K562 (cell line): ENCODE data around the gene ARHGEF4.

Experiments
- CBFA2T2 ChIP-seq: fragments of 450-650 bp; conservative IDR thresholded peaks from 2 replicates; pipeline ENCODE4 v1.6.1; 2017; ENCODE audit warnings: mild to moderate bottlenecking
- ZBTB17 ChIP-seq: fragments of 450-650 bp; formaldehyde crosslinking; IDR thresholded peaks from 2 replicates; pipeline ENCODE4 v1.4.0; 2020; ENCODE audit warnings: mild to moderate bottlenecking
- ZNF263 ChIP-seq: sonication (generic); formaldehyde crosslinking; IDR thresholded peaks from 2 replicates; pipeline ENCODE4 v1.8.0; 2022; ENCODE audit warnings: mild to moderate bottlenecking, missing genetic modification reagents, borderline replicate concordance
- ZNF274 ChIP-seq: IDR thresholded peaks from 2 replicates; pipeline ENCODE4 v1.6.1; 2011; ENCODE audit warnings: low read depth, mild to moderate bottlenecking, low read length, moderate library complexity, borderline replicate concordance
- TF ChIP-seq, protein P1 (sequence below), 2 experiments: fragments of 250-450 bp in 1 of 2; fragments of 450-650 bp in 1 of 2; sonication (Bioruptor Pico) in 1 of 2; IDR thresholded peaks; 2 replicates each; pipeline versions ENCODE4 v1.6.1 to v1.8.0; 2016 to 2021; ENCODE audit warnings: mild to moderate bottlenecking in 2 of 2, moderate library complexity in 2 of 2, missing compliant biosample characterization in 1 of 2, missing genetic modification characterization in 1 of 2
- TF ChIP-seq, protein P2 (sequence below), 3 experiments: fragments of 200-800 bp in 1 of 3; fragments of 250-450 bp in 1 of 3; fragments of 450-650 bp in 1 of 3; sonication (Bioruptor Pico) in 1 of 3; sonication (Bioruptor generic) in 1 of 3; formaldehyde crosslinking in 1 of 3; IDR thresholded peaks; 2 replicates each; pipeline versions ENCODE4 v1.6.1 to v1.8.0; 2016 to 2022; ENCODE audit warnings: mild to moderate bottlenecking in 2 of 3, missing genetic modification characterization in 2 of 3, missing compliant biosample characterization in 1 of 3, moderate library complexity in 1 of 3
- TF ChIP-seq, protein P3 (sequence below): fragments of 450-650 bp; IDR thresholded peaks from 2 replicates; pipeline ENCODE4 v1.6.1; 2016; ENCODE audit warnings: borderline replicate concordance
- TF ChIP-seq, protein P4 (sequence below), 2 experiments: fragments of 200-800 bp in 1 of 2; sonication (Bioruptor generic) in 1 of 2; sonication (generic) in 1 of 2; formaldehyde crosslinking in 1 of 2; IDR thresholded peaks in 1 of 2; conservative IDR thresholded peaks in 1 of 2; 2 replicates each; pipeline versions ENCODE4 v1.5.0 to v1.6.1; 2016 to 2020; ENCODE audit warnings: missing compliant biosample characterization in 1 of 2, missing genetic modification characterization in 1 of 2, missing genetic modification reagents in 1 of 2

DNA sequence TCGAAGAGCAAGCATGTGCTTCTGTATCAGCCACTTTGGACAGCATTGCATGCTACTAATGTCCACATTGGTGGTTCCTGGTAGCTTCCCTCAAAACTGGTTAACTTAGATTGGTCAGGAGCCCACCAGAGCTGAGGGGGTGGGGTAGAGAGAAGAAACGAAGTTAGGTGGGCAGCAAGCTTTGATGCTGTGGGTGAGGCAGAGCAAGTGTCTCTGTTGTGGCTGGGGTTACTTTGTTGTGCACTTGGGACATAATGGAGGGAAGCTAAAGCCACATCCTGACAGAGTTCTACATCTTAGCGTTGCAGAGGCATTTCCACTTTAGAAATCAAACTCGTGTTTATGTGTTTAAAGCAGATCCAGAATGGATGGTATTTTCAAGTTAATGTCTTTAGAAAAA is 173.9 kb downstream of the ARHGEF4 start:
- TF ChIP-seq ZNF274 (no peak), CBFA2T2 (no peak), ZNF263 (CRISPR knock-in tag) (no peak), ZBTB17 (CRISPR knock-in tag) (no peak)
- TF ChIP-seq, protein P1, sequence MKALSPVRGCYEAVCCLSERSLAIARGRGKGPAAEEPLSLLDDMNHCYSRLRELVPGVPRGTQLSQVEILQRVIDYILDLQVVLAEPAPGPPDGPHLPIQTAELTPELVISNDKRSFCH (CRISPR knock-in tag; IDR thresholded peaks at IDR 0.05) = no peak
- TF ChIP-seq, protein P1 (tag; IDR thresholded peaks at IDR 0.05) = no peak
- TF ChIP-seq, protein P2, sequence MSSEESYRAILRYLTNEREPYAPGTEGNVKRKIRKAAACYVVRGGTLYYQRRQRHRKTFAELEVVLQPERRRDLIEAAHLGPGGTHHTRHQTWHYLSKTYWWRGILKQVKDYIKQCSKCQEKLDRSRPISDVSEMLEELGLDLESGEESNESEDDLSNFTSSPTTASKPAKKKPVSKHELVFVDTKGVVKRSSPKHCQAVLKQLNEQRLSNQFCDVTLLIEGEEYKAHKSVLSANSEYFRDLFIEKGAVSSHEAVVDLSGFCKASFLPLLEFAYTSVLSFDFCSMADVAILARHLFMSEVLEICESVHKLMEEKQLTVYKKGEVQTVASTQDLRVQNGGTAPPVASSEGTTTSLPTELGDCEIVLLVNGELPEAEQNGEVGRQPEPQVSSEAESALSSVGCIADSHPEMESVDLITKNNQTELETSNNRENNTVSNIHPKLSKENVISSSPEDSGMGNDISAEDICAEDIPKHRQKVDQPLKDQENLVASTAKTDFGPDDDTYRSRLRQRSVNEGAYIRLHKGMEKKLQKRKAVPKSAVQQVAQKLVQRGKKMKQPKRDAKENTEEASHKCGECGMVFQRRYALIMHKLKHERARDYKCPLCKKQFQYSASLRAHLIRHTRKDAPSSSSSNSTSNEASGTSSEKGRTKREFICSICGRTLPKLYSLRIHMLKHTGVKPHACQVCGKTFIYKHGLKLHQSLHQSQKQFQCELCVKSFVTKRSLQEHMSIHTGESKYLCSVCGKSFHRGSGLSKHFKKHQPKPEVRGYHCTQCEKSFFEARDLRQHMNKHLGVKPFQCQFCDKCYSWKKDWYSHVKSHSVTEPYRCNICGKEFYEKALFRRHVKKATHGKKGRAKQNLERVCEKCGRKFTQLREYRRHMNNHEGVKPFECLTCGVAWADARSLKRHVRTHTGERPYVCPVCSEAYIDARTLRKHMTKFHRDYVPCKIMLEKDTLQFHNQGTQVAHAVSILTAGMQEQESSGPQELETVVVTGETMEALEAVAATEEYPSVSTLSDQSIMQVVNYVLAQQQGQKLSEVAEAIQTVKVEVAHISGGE (CRISPR knock-in tag; IDR thresholded peaks at IDR 0.05) = no peak
- TF ChIP-seq, protein P3, sequence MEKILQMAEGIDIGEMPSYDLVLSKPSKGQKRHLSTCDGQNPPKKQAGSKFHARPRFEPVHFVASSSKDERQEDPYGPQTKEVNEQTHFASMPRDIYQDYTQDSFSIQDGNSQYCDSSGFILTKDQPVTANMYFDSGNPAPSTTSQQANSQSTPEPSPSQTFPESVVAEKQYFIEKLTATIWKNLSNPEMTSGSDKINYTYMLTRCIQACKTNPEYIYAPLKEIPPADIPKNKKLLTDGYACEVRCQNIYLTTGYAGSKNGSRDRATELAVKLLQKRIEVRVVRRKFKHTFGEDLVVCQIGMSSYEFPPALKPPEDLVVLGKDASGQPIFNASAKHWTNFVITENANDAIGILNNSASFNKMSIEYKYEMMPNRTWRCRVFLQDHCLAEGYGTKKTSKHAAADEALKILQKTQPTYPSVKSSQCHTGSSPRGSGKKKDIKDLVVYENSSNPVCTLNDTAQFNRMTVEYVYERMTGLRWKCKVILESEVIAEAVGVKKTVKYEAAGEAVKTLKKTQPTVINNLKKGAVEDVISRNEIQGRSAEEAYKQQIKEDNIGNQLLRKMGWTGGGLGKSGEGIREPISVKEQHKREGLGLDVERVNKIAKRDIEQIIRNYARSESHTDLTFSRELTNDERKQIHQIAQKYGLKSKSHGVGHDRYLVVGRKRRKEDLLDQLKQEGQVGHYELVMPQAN = no peak
- TF ChIP-seq, protein P4, sequence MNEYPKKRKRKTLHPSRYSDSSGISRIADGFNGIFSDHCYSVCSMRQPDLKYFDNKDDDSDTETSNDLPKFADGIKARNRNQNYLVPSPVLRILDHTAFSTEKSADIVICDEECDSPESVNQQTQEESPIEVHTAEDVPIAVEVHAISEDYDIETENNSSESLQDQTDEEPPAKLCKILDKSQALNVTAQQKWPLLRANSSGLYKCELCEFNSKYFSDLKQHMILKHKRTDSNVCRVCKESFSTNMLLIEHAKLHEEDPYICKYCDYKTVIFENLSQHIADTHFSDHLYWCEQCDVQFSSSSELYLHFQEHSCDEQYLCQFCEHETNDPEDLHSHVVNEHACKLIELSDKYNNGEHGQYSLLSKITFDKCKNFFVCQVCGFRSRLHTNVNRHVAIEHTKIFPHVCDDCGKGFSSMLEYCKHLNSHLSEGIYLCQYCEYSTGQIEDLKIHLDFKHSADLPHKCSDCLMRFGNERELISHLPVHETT (CRISPR knock-in tag; conservative IDR thresholded peaks at IDR 0.05 in 1 of 2, IDR thresholded peaks at IDR 0.05 in 1 of 2) = no peak
